PC-3 (cell line): Measurements from ENCODE around the gene GDNF.

Source experiments
- CTCF ChIP-seq: fragments of 300-600 bp; sonication (generic); conservative IDR thresholded peaks from 2 replicates; pipeline ENCODE4 v1.5.1; 2017; ENCODE audit warnings: antibody characterized with exemption, low read depth, mild to moderate bottlenecking, low read length
- EZH2 ChIP-seq: fragments of 300-600 bp; sonication (generic); IDR thresholded peaks from one replicate; pipeline ENCODE4 v1.6.1; 2017; ENCODE audit warnings: antibody characterized with exemption, mild to moderate bottlenecking, low read length; ENCODE audit not compliant: unreplicated experiment
- EZH2phosphoT487 ChIP-seq: fragments of 300-600 bp; sonication (generic); IDR thresholded peaks from 2 replicates; pipeline ENCODE4 v1.6.1; 2018; ENCODE audit warnings: mild to moderate bottlenecking, antibody characterized with exemption, low read length, borderline replicate concordance

GRCh38 chr5:37807015-37807414 lies 32.8 kb downstream of the GDNF start:
- TF ChIP-seq CTCF (no peak), EZH2phosphoT487 (no peak), EZH2 (no peak)
